Subcutaneous adipose tissue (tissue), 4 donors: ENCODE results near the gene ZNF574. TPM values are rescaled to one million over a fixed set of nuclear protein-coding genes. Genes with fewer than 3 reads are reported as not detected.

Experiments
- CTCF ChIP-seq: fragments of 450-650 bp; IDR thresholded peaks from one replicate; pipeline ENCODE4 v1.5.1; 2016; ENCODE audit warnings: low read depth, mild to moderate bottlenecking, control low read depth, antibody characterized with exemption, moderate library complexity
- total RNA-seq, 4 donors: library from RNA; depleted of rRNA; stranded (reverse); fragments of >200 nt; gene quantifications; one replicate each; pipeline ENCODE4 v1.1.0, GENCODE V29; 2016

ZNF574 gene
- total RNA-seq, 4 donors from 2014 or later = 8.2 to 11.7 (median 9.9) TPM

GRCh38 chr19:42099336-42099925 is 23.5 kb downstream of the ZNF574 start:
- TF ChIP-seq CTCF = no peak

GRCh38 chr19:42102877-42103276 is 26.9 kb downstream of the ZNF574 start:
- TF ChIP-seq CTCF = no peak

GRCh38 chr19:42105368-42105767 is 29.4 kb downstream of the ZNF574 start:
- TF ChIP-seq CTCF = no peak

GRCh38 chr19:42108527-42109389 is 32.8 kb downstream of the ZNF574 start:
- TF ChIP-seq CTCF = no peak

- TF ChIP-seq CTCF = no peak
Measured at GRCh38 chr19:42109896-42110295, 33.9 kb downstream of the ZNF574 start.

- TF ChIP-seq CTCF = no peak
Measured at GRCh38 chr19:42110658-42111057, 34.7 kb downstream of the ZNF574 start.

GRCh38 chr19:42111384-42111783 is 35.4 kb downstream of the ZNF574 start:
- no peak for TF ChIP-seq CTCF
